AG09319 (cell line): ENCODE measurements around the gene ELMO1.

ENCODE experiments used
- DNase-seq: peaks from one replicate; pipeline ENCODE4 v3.0.0-alpha.2; 2010; ENCODE audit warnings: low read depth; ENCODE audit errors: extremely low read depth
- TF ChIP-seq, protein P1 (sequence below): IDR thresholded peaks from 2 replicates; pipeline ENCODE4 v1.5.1; 2011; ENCODE audit warnings: low read depth, mild to moderate bottlenecking, inconsistent platforms, low read length, moderate library complexity

Gene ELMO1

DNA sequence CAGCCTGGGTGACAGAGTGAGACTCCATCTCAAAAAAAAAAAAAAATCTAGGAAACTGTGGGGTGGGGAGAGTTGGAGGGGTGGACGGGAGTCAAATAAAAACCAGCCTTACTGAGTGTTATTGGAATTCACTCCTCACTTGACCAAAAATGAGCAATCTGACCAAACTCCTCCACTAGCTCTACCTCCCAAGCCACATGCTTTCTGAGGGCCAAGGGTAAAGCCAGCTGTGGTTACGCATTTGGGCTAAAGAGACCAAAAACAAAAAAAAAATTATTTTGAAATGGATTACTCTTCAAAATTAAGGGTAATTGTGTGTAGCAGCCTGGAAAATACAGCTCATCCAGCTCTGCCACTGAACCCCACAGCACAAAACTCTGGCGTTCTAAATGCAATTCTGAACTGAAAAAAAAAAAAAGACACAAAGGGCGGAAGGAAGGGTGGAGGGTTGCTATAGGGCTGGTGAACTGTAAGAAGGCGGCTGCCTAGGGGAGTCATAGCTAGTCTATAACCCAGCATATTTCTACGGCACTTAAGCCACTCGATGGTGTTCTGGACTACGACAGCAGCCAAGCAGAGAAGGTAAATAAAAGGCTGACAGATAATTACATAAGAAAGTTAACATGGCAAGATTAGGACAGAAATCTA is 7.8 kb downstream of the ELMO1 start:
- DNase-seq: no peak

DNA sequence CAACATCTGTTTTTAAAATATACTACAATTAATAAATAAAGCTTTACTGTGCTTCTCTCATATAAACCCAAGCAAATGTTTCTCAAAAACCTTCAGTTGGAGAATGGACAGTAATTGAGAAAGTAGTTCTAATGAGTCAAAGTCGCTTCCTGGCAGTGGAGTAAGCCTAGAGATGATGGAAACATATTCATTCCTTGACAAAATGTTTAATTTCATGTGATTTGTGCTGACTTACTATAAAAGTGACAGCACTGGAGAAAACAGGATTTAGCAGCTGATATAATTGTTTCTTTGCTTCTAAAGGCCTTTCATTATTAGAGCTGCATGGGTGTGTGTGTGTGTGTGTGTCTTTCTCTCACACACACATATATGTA is 9.0 kb downstream of the ELMO1 start:
- TF ChIP-seq, protein P1, sequence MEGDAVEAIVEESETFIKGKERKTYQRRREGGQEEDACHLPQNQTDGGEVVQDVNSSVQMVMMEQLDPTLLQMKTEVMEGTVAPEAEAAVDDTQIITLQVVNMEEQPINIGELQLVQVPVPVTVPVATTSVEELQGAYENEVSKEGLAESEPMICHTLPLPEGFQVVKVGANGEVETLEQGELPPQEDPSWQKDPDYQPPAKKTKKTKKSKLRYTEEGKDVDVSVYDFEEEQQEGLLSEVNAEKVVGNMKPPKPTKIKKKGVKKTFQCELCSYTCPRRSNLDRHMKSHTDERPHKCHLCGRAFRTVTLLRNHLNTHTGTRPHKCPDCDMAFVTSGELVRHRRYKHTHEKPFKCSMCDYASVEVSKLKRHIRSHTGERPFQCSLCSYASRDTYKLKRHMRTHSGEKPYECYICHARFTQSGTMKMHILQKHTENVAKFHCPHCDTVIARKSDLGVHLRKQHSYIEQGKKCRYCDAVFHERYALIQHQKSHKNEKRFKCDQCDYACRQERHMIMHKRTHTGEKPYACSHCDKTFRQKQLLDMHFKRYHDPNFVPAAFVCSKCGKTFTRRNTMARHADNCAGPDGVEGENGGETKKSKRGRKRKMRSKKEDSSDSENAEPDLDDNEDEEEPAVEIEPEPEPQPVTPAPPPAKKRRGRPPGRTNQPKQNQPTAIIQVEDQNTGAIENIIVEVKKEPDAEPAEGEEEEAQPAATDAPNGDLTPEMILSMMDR: no peak
- DNase-seq: no peak

More for the DNA sequence above, 7.8 kb downstream of the ELMO1 start:
- TF ChIP-seq, protein P1: no peak

DNA sequence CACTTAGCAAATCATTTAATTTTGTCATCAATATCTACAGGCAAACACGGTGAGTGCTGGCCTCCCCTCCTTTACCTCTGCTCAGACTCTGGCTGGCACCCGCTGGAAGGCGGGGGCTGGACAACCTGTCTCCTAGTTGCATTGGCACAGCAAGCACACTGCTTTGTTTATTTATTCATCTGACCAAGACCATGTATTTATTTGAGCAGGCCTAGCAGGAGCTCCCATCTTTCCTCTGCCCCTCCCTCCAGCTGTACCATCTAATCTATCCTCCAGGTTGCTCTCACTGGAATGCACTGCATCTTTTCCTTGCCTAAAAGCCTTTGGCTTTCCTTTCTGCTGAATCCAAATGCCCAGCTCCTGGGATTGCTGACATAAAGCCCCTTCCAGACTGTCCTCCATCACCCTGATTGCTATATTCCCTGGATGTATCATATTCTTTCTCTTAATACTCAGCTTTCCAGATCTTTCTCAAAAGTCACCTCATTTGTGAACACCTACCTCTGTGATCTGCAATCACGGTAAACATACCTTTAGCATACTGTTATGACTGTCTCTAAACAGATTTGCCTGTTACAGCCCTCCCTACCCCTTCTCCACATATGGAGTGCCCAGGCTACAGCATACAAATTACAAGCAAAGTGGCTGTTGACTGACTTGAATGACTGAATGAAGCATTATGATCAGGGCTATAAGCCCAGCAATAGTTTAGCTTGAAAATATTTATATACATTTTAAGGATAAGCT is 9.6 kb downstream of the ELMO1 start:
- TF ChIP-seq, protein P1: no peak
- DNase-seq: no peak

DNA sequence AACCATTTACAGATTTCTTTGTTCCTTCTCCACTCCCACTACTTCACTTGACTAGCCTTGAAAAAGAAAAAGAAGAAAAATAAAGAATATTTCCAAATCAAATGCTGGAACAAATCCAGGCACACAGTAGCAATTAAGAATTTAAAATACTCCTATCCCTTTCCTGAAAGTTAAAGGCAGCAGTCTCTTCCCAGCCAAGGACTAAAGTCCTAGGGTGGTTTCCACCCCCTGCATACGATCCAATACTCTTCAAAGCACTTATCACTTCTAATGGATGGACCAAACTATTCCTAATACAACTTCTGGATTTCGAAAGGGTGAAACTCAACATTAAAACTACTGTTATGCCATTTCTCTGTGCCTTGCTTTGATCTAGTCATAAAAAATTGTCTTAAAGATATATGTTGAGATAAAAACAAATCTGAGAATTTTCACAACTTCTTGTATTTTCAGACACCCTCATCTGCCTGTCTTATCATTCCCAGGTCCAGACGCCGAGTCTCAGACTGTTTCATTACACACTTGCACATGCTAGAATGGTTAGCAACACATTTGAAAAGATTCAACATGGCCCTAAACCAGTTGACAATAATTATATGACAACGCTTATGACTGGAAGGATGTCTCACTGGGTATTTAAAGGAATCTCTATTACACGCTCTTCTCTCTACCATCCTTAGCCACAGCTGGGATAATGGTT is 13.4 kb downstream of the ELMO1 start:
- no peak for DNase-seq
- TF ChIP-seq, protein P1: no peak

DNA sequence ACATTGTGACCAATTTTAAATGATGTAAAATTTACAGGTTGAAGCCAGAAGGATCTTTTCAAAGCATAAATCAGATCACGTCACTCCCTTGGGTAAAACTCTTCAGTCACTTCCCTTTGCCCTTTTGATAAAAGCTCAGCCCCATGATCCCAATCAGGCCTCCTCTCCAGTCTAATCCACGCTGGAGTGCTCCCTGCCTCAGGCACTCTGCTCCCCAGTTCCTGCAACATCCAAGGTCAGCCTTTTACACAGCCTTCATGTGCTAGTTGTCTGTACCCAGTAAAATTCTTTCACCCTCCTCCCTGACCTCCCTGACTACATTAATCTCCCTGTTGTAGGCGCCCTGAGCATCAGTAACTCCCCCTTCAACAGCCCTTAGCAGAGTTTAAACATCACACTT is 14.1 kb downstream of the ELMO1 start:
- DNase-seq: no peak
- TF ChIP-seq, protein P1: no peak

- no peak for DNase-seq
- TF ChIP-seq, protein P1: no peak
Measured at GRCh38 chr7:37433166-37433565, 15.5 kb downstream of the ELMO1 start.

DNA sequence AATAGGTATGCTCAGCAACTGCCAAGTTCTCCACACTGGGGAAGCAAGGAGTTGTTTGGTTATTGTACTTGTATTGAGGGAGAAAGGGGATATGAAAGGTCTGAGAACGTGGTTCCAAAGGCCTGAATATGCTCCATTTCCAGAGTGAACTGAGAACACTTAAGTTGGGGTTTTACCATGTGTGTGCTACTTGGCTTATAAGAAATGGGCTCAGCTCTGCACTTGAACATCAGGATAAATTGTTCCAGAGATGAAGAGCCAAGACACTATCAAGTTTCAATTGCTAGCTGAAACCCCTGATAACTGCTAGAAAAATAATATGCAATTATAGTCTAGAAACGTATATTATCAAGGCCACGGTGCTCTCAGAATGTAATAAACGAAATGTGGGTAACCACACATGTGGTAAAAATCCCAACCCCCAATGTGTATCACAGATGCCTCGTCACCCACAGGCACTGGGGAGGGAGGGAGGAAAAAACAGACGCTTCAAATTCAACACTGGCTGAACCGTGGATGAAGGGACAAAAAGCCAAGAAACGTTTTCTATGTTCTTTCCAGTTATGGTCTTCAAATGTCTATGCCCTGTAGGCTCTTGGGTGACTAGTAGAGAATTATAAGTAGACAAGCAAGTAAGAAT is 16.3 kb downstream of the ELMO1 start:
- DNase-seq: no peak
- TF ChIP-seq, protein P1: no peak
